WTC11 (cell line): Measurements from ENCODE around the gene CRTC3. TPM values are rescaled to one million over a fixed set of nuclear protein-coding genes. Genes with fewer than 3 reads are reported as not detected.

Experiments used
- ATAC-seq: fragments of 200-7000 bp; cut with Tn5 transposase; 2 replicates; pipeline ENCODE4 v1.10.0; 2021; ENCODE audit warnings: mild to moderate bottlenecking, moderate library complexity
- CTCF ChIA-PET: fragments of 300-600 bp; sonication (Branson Sonifier 250); formaldehyde crosslinking; loops from one replicate; lab custom pipeline; 2021; ENCODE audit warnings: antibody characterized with exemption; lab: Charles Lee
- POLR2A ChIA-PET: fragments of 350-600 bp; sonication (Branson Sonifier 250); formaldehyde crosslinking; loops from one replicate; lab custom pipeline; 2021; ENCODE audit warnings: antibody characterized with exemption; lab: Charles Lee
- DNase-seq: peaks from one replicate; pipeline ENCODE4 v3.0.0; 2021; ENCODE audit warnings: low spot score
- H3K27ac Mint-ChIP-seq: 2 replicates; pipeline ENCODE4 v1.8.0; 2021; ENCODE audit warnings: mixed read lengths
- H3K27me3 Mint-ChIP-seq: 2 replicates; pipeline ENCODE4 v1.8.0; 2021; ENCODE audit warnings: low read depth, mild to moderate bottlenecking, moderate library complexity, mixed read lengths
- H3K36me3 Mint-ChIP-seq: 2 replicates; pipeline ENCODE4 v1.8.0; 2021; ENCODE audit warnings: mixed read lengths
- H3K4me1 Mint-ChIP-seq: 2 replicates; pipeline ENCODE4 v1.8.0; 2022; ENCODE audit warnings: mixed read lengths
- H3K4me3 Mint-ChIP-seq: 2 replicates; pipeline ENCODE4 v1.8.0; 2021; ENCODE audit warnings: mild to moderate bottlenecking, moderate library complexity, mixed read lengths
- H3K9me3 Mint-ChIP-seq: 2 replicates; pipeline ENCODE4 v1.8.0; 2021; ENCODE audit warnings: mixed read lengths
- ATF1 ChIP-seq: sonication (generic); formaldehyde crosslinking; IDR thresholded peaks from 2 replicates; pipeline ENCODE4 v1.8.1; 2023; ENCODE audit warnings: mild to moderate bottlenecking, moderate library complexity, missing genetic modification reagents
- ATF3 ChIP-seq: sonication (generic); formaldehyde crosslinking; conservative IDR thresholded peaks from 2 replicates; pipeline ENCODE4 v1.8.1; 2022; ENCODE audit warnings: mild to moderate bottlenecking, missing genetic modification reagents
- CBFB ChIP-seq: sonication (generic); formaldehyde crosslinking; IDR thresholded peaks from 2 replicates; pipeline ENCODE4 v1.8.1; 2022; ENCODE audit warnings: mild to moderate bottlenecking, low read depth, missing genetic modification reagents
- CDX4 ChIP-seq: fragments of 250-450 bp; sonication (Bioruptor Pico); IDR thresholded peaks from 2 replicates; pipeline ENCODE4 v1.9.0; 2021; ENCODE audit warnings: moderate library complexity, mild to moderate bottlenecking, inconsistent platforms, borderline replicate concordance
- CREB1 ChIP-seq: sonication (generic); formaldehyde crosslinking; IDR thresholded peaks from 2 replicates; pipeline ENCODE4 v1.8.0; 2023; ENCODE audit warnings: mild to moderate bottlenecking, missing genetic modification reagents
- E2F4 ChIP-seq: sonication (generic); formaldehyde crosslinking; IDR thresholded peaks from 2 replicates; pipeline ENCODE4 v1.8.1; 2022; ENCODE audit warnings: low read depth, mild to moderate bottlenecking, moderate library complexity, missing genetic modification reagents, borderline replicate concordance
- E2F5 ChIP-seq: sonication (generic); formaldehyde crosslinking; IDR thresholded peaks from 2 replicates; pipeline ENCODE4 v1.8.1; 2022; ENCODE audit warnings: mild to moderate bottlenecking, moderate library complexity, missing genetic modification reagents
- FOXJ3 ChIP-seq: sonication (generic); formaldehyde crosslinking; IDR thresholded peaks from 2 replicates; pipeline ENCODE4 v1.9.0; 2021; ENCODE audit warnings: missing genetic modification reagents, mild to moderate bottlenecking, borderline replicate concordance
- FOXK1 ChIP-seq: sonication (generic); formaldehyde crosslinking; IDR thresholded peaks from 2 replicates; pipeline ENCODE4 v1.8.0; 2022; ENCODE audit warnings: mild to moderate bottlenecking, moderate library complexity, missing genetic modification reagents
- GTF2I ChIP-seq: fragments of 250-450 bp; sonication (Bioruptor Pico); conservative IDR thresholded peaks from 2 replicates; pipeline ENCODE4 v1.4.0; 2021; ENCODE audit warnings: mild to moderate bottlenecking
- KAT7 ChIP-seq: sonication (generic); formaldehyde crosslinking; IDR thresholded peaks from 2 replicates; pipeline ENCODE4 v1.8.1; 2023; ENCODE audit warnings: missing genetic modification reagents, mild to moderate bottlenecking, borderline replicate concordance
- MAX ChIP-seq: sonication (generic); formaldehyde crosslinking; IDR thresholded peaks from 2 replicates; pipeline ENCODE4 v1.8.0; 2022; ENCODE audit warnings: mild to moderate bottlenecking, missing genetic modification reagents
- MYBL2 ChIP-seq: sonication (generic); formaldehyde crosslinking; IDR thresholded peaks from 2 replicates; pipeline ENCODE4 v1.8.1; 2023; ENCODE audit warnings: mild to moderate bottlenecking, moderate library complexity, missing genetic modification reagents
- NR1H2 ChIP-seq: sonication (generic); formaldehyde crosslinking; IDR thresholded peaks from 2 replicates; pipeline ENCODE4 v1.9.0; 2021; ENCODE audit warnings: mild to moderate bottlenecking, moderate library complexity, missing genetic modification reagents
- OVOL2 ChIP-seq: fragments of 250-450 bp; sonication (Bioruptor Pico); IDR thresholded peaks from 2 replicates; pipeline ENCODE4 v1.9.0; 2021; ENCODE audit warnings: mild to moderate bottlenecking, borderline replicate concordance
- SMAD4 ChIP-seq: sonication (generic); formaldehyde crosslinking; IDR thresholded peaks from 2 replicates; pipeline ENCODE4 v1.8.0; 2022; ENCODE audit warnings: mild to moderate bottlenecking, missing genetic modification reagents
- ZBTB43 ChIP-seq: sonication (generic); formaldehyde crosslinking; IDR thresholded peaks from 2 replicates; pipeline ENCODE4 v1.8.1; 2023; ENCODE audit warnings: mild to moderate bottlenecking, missing genetic modification reagents
- ZNF121 ChIP-seq: sonication (generic); formaldehyde crosslinking; IDR thresholded peaks from 2 replicates; pipeline ENCODE4 v1.8.0; 2023; ENCODE audit warnings: missing genetic modification reagents
- ZNF219 ChIP-seq: sonication (generic); formaldehyde crosslinking; IDR thresholded peaks from 2 replicates; pipeline ENCODE4 v1.8.0; 2023; ENCODE audit warnings: missing genetic modification reagents, mild to moderate bottlenecking, borderline replicate concordance
- ZNF416 ChIP-seq: fragments of 250-450 bp; sonication (Bioruptor Pico); IDR thresholded peaks from 2 replicates; pipeline ENCODE4 v1.9.0; 2021; ENCODE audit warnings: mild to moderate bottlenecking, inconsistent platforms
- ZNF423 ChIP-seq: fragments of 250-450 bp; sonication (Bioruptor Pico); IDR thresholded peaks from 2 replicates; pipeline ENCODE4 v2.1.2; 2022; ENCODE audit warnings: mild to moderate bottlenecking, moderate library complexity
- ZNF512 ChIP-seq: sonication (generic); formaldehyde crosslinking; IDR thresholded peaks from 2 replicates; pipeline ENCODE4 v1.8.1; 2022; ENCODE audit warnings: missing genetic modification reagents, borderline replicate concordance
- ZSCAN18 ChIP-seq: fragments of 250-450 bp; sonication (Bioruptor Pico); IDR thresholded peaks from 2 replicates; pipeline ENCODE4 v2.1.2; 2022; ENCODE audit warnings: mild to moderate bottlenecking, moderate library complexity
- total RNA-seq: library from RNA; stranded (reverse); gene quantifications from 3 replicates; pipeline ENCODE4 v1.2.3, GENCODE V29; 2021

Gene CRTC3
- total RNA-seq, 1 experiment from 2014 or later: 8.4 TPM

- no peaks in the 10 kb centered on the region; the same call in 1 of the 2 replicates for H3K4me1 Mint-ChIP-seq
- H3K4me3 Mint-ChIP-seq: no peak overlapping the region
- DNase-seq: no peak
- no peak for ATAC-seq
- no peaks in the 10 kb centered on the region for H3K27me3 Mint-ChIP-seq
- CTCF ChIA-PET: interaction anchor here (1.2 to 1.3 kb wide), 2 partner anchors 151 to 177 kb away, joined by 3 to 6 read pairs; no protein-coding TSS in a partner anchor
- POLR2A ChIA-PET: no interaction called here
- H3K36me3 Mint-ChIP-seq: peaks cover 56% of the 10 kb centered on the region
- TF ChIP-seq ATF1: no peak
- no peak for TF ChIP-seq MAX (CRISPR knock-in tag)
- TF ChIP-seq FOXJ3 (CRISPR knock-in tag): no peak
- TF ChIP-seq ZBTB43 (CRISPR knock-in tag): no peak
- TF ChIP-seq E2F4 (CRISPR knock-in tag): no peak
- no peak for TF ChIP-seq ZNF423
- TF ChIP-seq OVOL2 (CRISPR knock-in tag): no peak
- no peak for TF ChIP-seq CDX4 (CRISPR knock-in tag)
- TF ChIP-seq ATF3 (CRISPR knock-in tag): no peak
- no peak for TF ChIP-seq ZSCAN18 (CRISPR knock-in tag)
- TF ChIP-seq NR1H2 (CRISPR knock-in tag): no peak
- TF ChIP-seq, all 79 proteins: peak for 0
- Mint-ChIP-seq H3K27ac (no peak overlapping the region), H3K9me3 (no peaks in the 10 kb centered on the region)
Measured at GRCh38 chr15:90497376-90497775, 32.3 kb upstream of the CRTC3 start.

GRCh38 chr15:90497912-90498311 is 31.8 kb upstream of the CRTC3 start:
- TF ChIP-seq CREB1 (CRISPR knock-in tag) (no peak), ZSCAN18 (CRISPR knock-in tag) (no peak), ATF1 (no peak), OVOL2 (CRISPR knock-in tag) (no peak), E2F5 (CRISPR knock-in tag) (no peak), ZNF219 (CRISPR knock-in tag) (no peak), ZNF416 (CRISPR knock-in tag) (no peak), ZBTB43 (CRISPR knock-in tag) (no peak), MAX (CRISPR knock-in tag) (no peak), KAT7 (CRISPR knock-in tag) (no peak), CBFB (CRISPR knock-in tag) (no peak), ZNF121 (CRISPR knock-in tag) (no peak), ZNF512 (CRISPR knock-in tag) (no peak), MYBL2 (CRISPR knock-in tag) (no peak), FOXK1 (CRISPR knock-in tag) (no peak), SMAD4 (no peak), GTF2I (no peak)
- ATAC-seq (peak; percentile 61), DNase-seq (no peak)
- Mint-ChIP-seq H3K27ac (peak overlapping the region; percentile 52), H3K27me3 (no peaks in the 10 kb centered on the region), H3K4me3 (no peak overlapping the region), H3K9me3 (no peaks in the 10 kb centered on the region), H3K36me3 (peaks cover 50% of the 10 kb centered on the region), H3K4me1 (no peaks in the 10 kb centered on the region; the same call in 1 of the 2 replicates)
- ChIA-PET CTCF (interaction anchor here (1.2 to 1.3 kb wide), 2 partner anchors 150 to 177 kb away, joined by 3 to 6 read pairs; no protein-coding TSS in a partner anchor), POLR2A (no interaction called here)
